Ectodermal cell (in vitro differentiated cells): ENCODE data around the gene LMNB1.
"Not testable (repeated sequence)": the region's sequence is repeated elsewhere in the genome, so short reads cannot be mapped to it uniquely, and the experiment has no call there.

Experiments
- H3K27ac ChIP-seq: 2 replicates; pipeline ENCODE4 v1.7.0; 2013; ENCODE audit warnings: mild to moderate bottlenecking, low read depth, low read length; ENCODE audit not compliant: insufficient read depth, poor library complexity, severe bottlenecking
- H3K27me3 ChIP-seq: 2 replicates; pipeline ENCODE4 v1.7.0; 2013; ENCODE audit warnings: mild to moderate bottlenecking, low read length; ENCODE audit not compliant: insufficient read depth, control insufficient read depth, poor library complexity, severe bottlenecking
- H3K36me3 ChIP-seq: one replicate; pipeline ENCODE4 v1.7.0; 2013; ENCODE audit warnings: low read length; ENCODE audit not compliant: control insufficient read depth, insufficient read depth
- H3K4me1 ChIP-seq: one replicate; pipeline ENCODE4 v1.7.0; 2013; ENCODE audit warnings: low read length; ENCODE audit not compliant: control insufficient read depth, insufficient read depth
- H3K4me3 ChIP-seq: 2 replicates; pipeline ENCODE4 v1.7.0; 2013; ENCODE audit warnings: low read depth, low read length, control low read depth; ENCODE audit not compliant: insufficient read depth
- H3K9me3 ChIP-seq: 2 replicates; pipeline ENCODE4 v1.7.0; 2013; ENCODE audit warnings: mild to moderate bottlenecking, low read length, moderate library complexity; ENCODE audit not compliant: control insufficient read depth
- WGBS, 2 experiments: methylation state at CpG; one replicate each; pipeline ENCODE4 v1.1.7; 2013; ENCODE audit warnings: missing lambda C conversion rate in 2 of 2; 5-methylcytosine and 5-hydroxymethylcytosine counted together

LMNB1 gene

DNA sequence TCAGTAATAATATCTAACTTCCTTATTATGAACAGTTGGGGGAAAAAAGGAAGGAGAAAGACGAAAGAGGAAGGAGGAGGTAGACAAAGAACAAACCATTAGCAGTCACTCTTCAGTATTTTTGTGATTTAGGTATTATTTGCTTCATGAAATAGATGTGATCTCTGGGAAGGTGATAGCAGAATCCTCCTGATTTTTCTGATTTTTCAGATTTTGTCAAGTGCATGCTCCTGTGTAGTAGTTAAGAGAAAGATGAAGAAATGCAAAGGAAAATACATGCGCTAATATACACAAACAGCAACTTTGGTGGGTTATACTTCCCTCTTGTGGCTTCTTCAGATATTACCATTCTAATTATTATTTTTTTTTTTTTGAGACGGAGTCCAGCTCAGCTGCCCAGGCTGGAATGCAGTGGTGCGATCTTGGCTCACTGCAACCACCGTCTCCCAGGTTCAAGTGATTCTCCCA is 31.6 kb downstream of the LMNB1 start:
- Histone ChIP-seq H3K9me3 (no peaks in the 10 kb centered on the region), H3K4me1 (no peaks in the 10 kb centered on the region), H3K27me3 (no peaks in the 10 kb centered on the region), H3K36me3 (peaks cover 59% of the 10 kb centered on the region), H3K27ac (no peak overlapping the region), H3K4me3 (no peak overlapping the region)
- WGBS, 2 experiments, result 85 to 96% methylated on average over 5 of the region's 5 CpGs

- Histone ChIP-seq H3K27me3 (no peaks in the 10 kb centered on the region), H3K9me3 (no peaks in the 10 kb centered on the region), H3K4me3 (no peak overlapping the region), H3K27ac (no peak overlapping the region), H3K4me1 (no peaks in the 10 kb centered on the region), H3K36me3 (peaks cover 66% of the 10 kb centered on the region)
- 95 to 97% methylated on average over 7 of the region's 7 CpGs for WGBS, 2 experiments
Measured at GRCh38 chr5:126809916-126810315, 33.0 kb downstream of the LMNB1 start.

DNA sequence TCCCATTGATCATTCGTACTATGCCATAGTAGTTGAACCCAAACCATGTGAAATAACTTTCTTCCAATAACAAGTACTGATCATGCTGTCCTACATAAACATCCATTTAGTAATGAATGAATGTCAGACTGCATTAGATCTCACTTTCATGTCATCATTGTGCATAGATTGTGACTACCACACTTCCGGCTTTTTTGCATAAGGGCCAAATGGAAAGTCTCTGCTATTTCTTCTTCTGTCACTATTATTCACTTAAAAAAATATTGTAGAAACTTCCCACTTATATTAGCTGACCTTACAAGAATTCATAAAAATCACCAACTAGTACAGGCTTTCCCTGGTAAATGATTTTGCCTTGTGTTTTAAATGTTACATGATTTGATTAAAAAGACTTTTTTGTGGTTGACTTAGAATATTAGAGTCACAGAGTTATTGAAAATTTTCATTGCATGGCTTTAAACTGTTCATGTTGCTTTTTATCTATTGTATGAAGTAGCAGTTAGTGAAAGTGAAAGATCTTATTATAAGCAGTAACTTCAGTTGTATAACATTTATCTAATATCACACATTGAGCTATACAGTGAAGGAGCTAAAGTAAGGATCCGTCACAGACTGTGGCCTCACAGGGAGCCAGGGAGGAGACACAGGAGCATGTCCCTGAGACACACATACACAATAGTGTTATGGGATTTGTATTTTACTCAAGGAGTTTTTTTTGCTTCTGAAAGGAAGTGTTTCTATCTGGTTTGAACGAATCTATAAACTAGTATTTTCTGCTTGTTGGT is 33.9 kb downstream of the LMNB1 start:
- 87 to 94% methylated on average over 3 to 4 of the region's 4 CpGs for WGBS, 2 experiments
- H3K36me3 ChIP-seq, result peaks cover 61% of the 10 kb centered on the region
- no peak overlapping the region for H3K4me3 ChIP-seq
- H3K27ac ChIP-seq, result no peak overlapping the region
- no peaks in the 10 kb centered on the region for H3K9me3 ChIP-seq
- H3K4me1 ChIP-seq, result no peaks in the 10 kb centered on the region
- H3K27me3 ChIP-seq, result no peaks in the 10 kb centered on the region

- H3K27me3 ChIP-seq, result no peaks in the 10 kb centered on the region
- 92 to 94% methylated on average over 6 of the region's 6 CpGs for WGBS, 2 experiments
- no peaks in the 10 kb centered on the region for H3K4me1 ChIP-seq
- no peak overlapping the region for H3K4me3 ChIP-seq
- H3K9me3 ChIP-seq, result no peaks in the 10 kb centered on the region
- H3K36me3 ChIP-seq, result peaks cover 62% of the 10 kb centered on the region
- H3K27ac ChIP-seq, result no peak overlapping the region
Measured at GRCh38 chr5:126811515-126812198, 34.7 kb downstream of the LMNB1 start.

GRCh38 chr5:126812199-126812570 is 35.2 kb downstream of the LMNB1 start:
- Histone ChIP-seq H3K9me3 (no peaks in the 10 kb centered on the region), H3K27ac (no peak overlapping the region), H3K36me3 (peaks cover 67% of the 10 kb centered on the region), H3K4me1 (no peaks in the 10 kb centered on the region), H3K27me3 (no peaks in the 10 kb centered on the region), H3K4me3 (no peak overlapping the region)
- WGBS, 2 experiments, result 69% methylated on average over 4 of the region's 4 CpGs

GRCh38 chr5:126813799-126814198 is 36.9 kb downstream of the LMNB1 start:
- H3K9me3 ChIP-seq, H3K4me1 ChIP-seq, H3K27me3 ChIP-seq, H3K4me3 ChIP-seq, H3K27ac ChIP-seq: not testable (repeated sequence)
- 90 to 92% methylated on average over 9 of the region's 9 CpGs for WGBS, 2 experiments
- H3K36me3 ChIP-seq, result peaks cover 75% of the 10 kb centered on the region

- no peaks in the 10 kb centered on the region for H3K4me1 ChIP-seq
- no peak overlapping the region for H3K27ac ChIP-seq
- H3K4me3 ChIP-seq, result no peak overlapping the region
- H3K36me3 ChIP-seq, result peaks cover 70% of the 10 kb centered on the region
- H3K9me3 ChIP-seq, result no peaks in the 10 kb centered on the region
- WGBS, 2 experiments, result 92 to 99% methylated on average over 2 of the region's 2 CpGs
- H3K27me3 ChIP-seq, result no peaks in the 10 kb centered on the region
Measured at GRCh38 chr5:126814721-126815404, 37.9 kb downstream of the LMNB1 start.

GRCh38 chr5:126816649-126817048 is 39.7 kb downstream of the LMNB1 start:
- Histone ChIP-seq H3K9me3 (no peaks in the 10 kb centered on the region), H3K4me1 (no peaks in the 10 kb centered on the region), H3K36me3 (peaks cover 55% of the 10 kb centered on the region), H3K4me3 (no peak overlapping the region), H3K27ac (no peak overlapping the region), H3K27me3 (no peaks in the 10 kb centered on the region)
- WGBS, 2 experiments, result 93 to 96% methylated on average over 7 to 8 of the region's 8 CpGs

DNA sequence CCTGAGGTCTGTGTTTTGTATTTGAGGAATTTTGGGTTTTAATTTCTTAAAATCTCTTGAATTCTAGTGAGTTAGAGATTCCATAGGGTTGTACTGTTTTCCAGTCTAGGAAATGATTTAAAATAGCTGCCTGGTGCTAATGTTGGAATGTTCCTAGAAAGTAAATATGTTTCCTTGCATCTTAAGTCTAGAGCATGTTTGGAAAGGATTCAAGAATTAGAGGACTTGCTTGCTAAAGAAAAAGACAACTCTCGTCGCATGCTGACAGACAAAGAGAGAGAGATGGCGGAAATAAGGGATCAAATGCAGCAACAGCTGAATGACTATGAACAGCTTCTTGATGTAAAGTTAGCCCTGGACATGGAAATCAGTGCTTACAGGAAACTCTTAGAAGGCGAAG is 41.8 kb downstream of the LMNB1 start:
- H3K4me1 ChIP-seq, result no peaks in the 10 kb centered on the region
- no peak overlapping the region for H3K27ac ChIP-seq
- no peak overlapping the region for H3K4me3 ChIP-seq
- no peaks in the 10 kb centered on the region for H3K9me3 ChIP-seq
- H3K36me3 ChIP-seq, result peaks cover 51% of the 10 kb centered on the region
- WGBS, 2 experiments, result 92 to 96% methylated on average over 4 of the region's 4 CpGs
- H3K27me3 ChIP-seq, result no peaks in the 10 kb centered on the region

DNA sequence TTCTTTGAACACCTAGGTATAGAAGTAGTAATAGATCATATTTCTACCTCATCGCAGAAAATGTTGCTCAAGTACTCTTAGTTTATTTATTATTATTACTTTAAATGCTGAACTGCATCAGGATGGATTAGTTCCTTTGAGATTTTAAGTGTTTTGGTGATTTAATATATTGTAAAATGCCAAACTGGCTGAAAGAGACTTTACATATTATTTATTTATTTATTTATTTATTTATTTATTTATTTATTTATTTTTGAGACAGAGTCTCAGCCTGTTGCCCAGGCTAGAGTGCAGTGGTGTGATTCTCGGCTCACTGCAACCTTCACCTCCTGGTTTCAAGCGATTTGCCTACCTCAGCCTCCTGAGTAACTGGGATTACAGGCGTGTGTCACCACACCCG is 42.3 kb downstream of the LMNB1 start:
- Histone ChIP-seq H3K36me3 (peaks cover 50% of the 10 kb centered on the region), H3K27ac (no peak overlapping the region)
- WGBS, 2 experiments, result 93 to 94% methylated on average over 4 of the region's 5 CpGs

More for the DNA sequence above, 42.3 kb downstream of the LMNB1 start:
- Histone ChIP-seq H3K9me3 (no peaks in the 10 kb centered on the region), H3K27me3 (no peaks in the 10 kb centered on the region), H3K4me1 (no peaks in the 10 kb centered on the region), H3K4me3 (no peak overlapping the region)
